Measurements from ENCODE around the gene CFAP298.

CFAP298 gene

DNA sequence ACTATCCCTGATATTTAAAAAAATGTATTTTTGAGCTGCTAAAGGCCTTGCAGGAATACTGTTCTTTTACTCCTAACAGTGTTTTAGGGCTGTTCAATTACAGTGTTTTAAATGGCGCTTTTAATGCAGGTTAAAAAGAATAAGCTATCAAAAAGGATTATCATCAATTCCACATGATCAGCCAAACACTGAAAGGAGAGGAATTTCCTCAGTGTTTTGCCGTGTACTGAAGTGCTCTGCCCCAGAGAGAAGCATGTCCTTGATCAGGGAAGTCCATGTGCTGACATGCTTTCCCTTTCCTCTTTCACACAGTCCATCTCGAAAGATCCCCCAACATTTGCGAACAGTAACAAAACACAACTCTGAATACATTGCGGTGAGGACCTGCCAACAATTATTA is 3.3 kb downstream of the CFAP298 start:
- DNase-seq (ENCODE audit: low read depth) = no peak
- no peak overlapping the region for H3K4me3 ChIP-seq (ENCODE audit: low read depth, low read length)
- TF ChIP-seq, protein P1, sequence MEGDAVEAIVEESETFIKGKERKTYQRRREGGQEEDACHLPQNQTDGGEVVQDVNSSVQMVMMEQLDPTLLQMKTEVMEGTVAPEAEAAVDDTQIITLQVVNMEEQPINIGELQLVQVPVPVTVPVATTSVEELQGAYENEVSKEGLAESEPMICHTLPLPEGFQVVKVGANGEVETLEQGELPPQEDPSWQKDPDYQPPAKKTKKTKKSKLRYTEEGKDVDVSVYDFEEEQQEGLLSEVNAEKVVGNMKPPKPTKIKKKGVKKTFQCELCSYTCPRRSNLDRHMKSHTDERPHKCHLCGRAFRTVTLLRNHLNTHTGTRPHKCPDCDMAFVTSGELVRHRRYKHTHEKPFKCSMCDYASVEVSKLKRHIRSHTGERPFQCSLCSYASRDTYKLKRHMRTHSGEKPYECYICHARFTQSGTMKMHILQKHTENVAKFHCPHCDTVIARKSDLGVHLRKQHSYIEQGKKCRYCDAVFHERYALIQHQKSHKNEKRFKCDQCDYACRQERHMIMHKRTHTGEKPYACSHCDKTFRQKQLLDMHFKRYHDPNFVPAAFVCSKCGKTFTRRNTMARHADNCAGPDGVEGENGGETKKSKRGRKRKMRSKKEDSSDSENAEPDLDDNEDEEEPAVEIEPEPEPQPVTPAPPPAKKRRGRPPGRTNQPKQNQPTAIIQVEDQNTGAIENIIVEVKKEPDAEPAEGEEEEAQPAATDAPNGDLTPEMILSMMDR (IDR thresholded peaks at IDR 0.05; ENCODE audit: control insufficient read depth, extremely low read depth, insufficient read depth) = no peak

DNA sequence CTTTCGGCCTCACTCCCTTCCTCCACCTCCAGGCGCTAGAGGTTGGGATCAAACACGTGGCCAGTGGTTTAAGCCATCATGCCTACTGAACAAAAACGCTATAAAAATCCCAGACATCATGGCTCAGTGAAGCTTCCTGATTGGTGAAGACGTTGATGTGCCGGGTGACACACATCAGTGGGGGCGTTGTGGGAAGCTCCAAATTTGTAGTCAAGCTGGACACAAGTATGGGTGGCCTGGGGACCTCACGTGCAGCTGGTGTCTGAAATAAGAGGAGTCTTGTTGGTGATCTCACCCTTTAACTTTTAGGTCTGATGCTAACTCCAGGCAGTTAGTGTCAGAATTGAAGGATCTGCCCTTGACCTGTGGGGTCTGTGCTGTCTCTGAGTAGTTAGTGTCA is 6.7 kb downstream of the CFAP298 start:
- TF ChIP-seq, protein P1 (IDR thresholded peaks at IDR 0.05; ENCODE audit: control insufficient read depth, extremely low read depth, insufficient read depth) = no peak
- no peak overlapping the region for H3K4me3 ChIP-seq (ENCODE audit: low read depth, low read length)
- DNase-seq (ENCODE audit: low read depth) = no peak

DNA sequence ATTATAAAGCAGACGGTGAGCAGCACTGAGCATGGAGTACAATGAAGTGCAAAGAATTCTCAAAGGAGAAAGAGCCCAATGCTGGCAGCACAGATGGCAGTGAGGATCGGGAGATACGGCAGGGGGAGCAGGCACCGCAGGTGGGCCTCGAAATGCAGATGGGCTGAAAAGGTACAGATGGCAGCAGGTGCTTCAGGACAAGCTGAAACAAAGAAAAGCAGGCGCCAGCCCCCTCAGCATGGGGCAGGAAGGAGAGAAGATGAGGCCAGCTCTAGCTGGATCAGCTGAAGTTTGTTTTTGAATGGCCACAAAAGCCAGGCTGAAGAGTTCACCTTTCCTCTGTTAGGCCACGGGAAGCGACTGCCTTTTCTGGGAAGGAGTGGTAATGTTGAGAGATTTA is 7.7 kb downstream of the CFAP298 start:
- no peak overlapping the region for H3K4me3 ChIP-seq (ENCODE audit: low read depth, low read length)
- no peak for DNase-seq (ENCODE audit: low read depth)
- TF ChIP-seq, protein P1 (IDR thresholded peaks at IDR 0.05; ENCODE audit: control insufficient read depth, extremely low read depth, insufficient read depth) = no peak

DNA sequence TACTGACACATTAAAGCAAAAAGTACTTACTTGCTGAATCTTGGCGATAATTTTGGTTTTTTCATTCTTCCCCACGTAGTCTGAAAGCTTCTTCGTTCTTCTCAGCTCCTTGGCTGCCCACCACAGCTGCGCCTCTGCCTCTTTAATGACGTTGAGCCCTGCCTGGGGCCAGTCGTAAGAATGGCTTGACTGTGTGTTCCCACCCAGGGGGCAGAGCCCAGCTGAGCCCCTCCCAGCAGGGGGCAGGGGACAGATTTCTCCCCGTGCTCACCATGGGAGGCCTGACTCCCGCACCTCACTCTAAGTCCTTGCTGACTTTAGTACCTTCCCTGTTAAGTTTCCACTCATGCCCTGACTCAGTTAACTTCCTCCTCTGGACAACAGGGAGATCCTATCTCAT is 9.0 kb downstream of the CFAP298 start:
- DNase-seq (ENCODE audit: low read depth) = no peak
- no peak overlapping the region for H3K4me3 ChIP-seq (ENCODE audit: low read depth, low read length)
- TF ChIP-seq, protein P1 (IDR thresholded peaks at IDR 0.05; ENCODE audit: control insufficient read depth, extremely low read depth, insufficient read depth) = no peak

DNA sequence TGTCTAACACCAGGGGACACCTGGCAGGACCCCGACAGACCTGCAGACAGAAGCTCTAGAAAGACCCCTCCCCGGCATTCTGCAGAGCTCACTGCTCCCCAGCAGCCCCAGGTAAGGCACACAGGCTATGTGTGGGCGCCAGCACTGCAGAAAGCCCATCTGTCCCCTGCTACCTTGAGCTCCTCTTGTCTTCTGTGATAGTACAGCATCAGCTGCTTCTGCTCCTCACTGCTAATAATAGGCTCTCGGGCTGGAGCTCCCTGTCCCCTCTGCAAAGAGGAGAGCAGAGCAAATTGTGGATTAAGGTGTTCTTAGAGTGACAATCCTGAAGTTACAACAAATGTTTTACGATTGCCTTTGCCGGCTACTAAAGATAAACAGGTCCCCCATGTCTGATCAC is 10.1 kb downstream of the CFAP298 start:
- H3K4me3 ChIP-seq (ENCODE audit: low read depth, low read length) = no peak overlapping the region
- DNase-seq (ENCODE audit: low read depth) = no peak
- TF ChIP-seq, protein P1 (IDR thresholded peaks at IDR 0.05; ENCODE audit: control insufficient read depth, extremely low read depth, insufficient read depth) = no peak

DNA sequence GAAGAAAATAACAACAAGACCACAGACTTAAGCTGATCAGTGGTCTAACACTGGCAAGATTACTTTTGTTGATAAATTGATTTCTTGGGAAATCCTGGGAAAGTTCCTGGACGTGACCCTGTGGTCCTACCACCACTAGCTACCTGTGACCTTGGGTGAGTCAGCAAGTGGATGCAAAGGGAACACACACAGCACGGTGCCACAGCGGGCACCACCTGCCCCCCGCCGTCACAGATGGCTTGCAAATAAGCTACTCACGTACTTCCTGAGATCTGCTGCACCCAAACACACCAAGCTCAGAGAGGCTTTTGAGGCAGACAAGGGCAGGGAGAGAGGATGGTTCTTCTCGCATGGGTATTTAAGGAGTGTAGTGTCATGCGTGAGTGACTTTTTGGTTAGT is 12.7 kb downstream of the CFAP298 start:
- no peak for DNase-seq (ENCODE audit: low read depth)
- H3K4me3 ChIP-seq (ENCODE audit: low read depth, low read length) = no peak overlapping the region
- TF ChIP-seq, protein P1 (IDR thresholded peaks at IDR 0.05; ENCODE audit: control insufficient read depth, extremely low read depth, insufficient read depth) = no peak

DNA sequence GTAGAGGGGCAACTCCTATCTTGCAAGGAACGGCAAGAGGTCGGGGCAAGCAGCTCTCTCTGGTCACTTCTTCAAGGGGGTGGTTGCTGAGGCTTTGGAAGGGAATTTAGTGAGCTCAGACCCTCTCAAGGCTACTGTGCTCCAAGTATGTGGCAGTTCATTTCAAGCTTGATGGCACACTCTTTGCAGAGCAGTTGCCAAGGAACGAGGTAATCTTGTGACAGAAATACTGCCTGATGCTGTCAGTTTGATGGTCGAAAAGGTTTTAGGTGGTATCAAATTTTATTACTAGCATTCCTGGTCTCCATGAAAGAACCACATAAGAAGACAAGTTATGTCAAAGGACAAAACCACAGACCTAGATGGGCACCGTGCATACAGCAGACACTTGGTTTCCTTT is 13.1 kb downstream of the CFAP298 start:
- H3K4me3 ChIP-seq (ENCODE audit: low read depth, low read length) = no peak overlapping the region
- DNase-seq (ENCODE audit: low read depth) = no peak
- TF ChIP-seq, protein P1 (IDR thresholded peaks at IDR 0.05; ENCODE audit: control insufficient read depth, extremely low read depth, insufficient read depth) = no peak

Data from LNCaP clone FGC (cell line).